Measurements from ENCODE around the gene SCN2B. TPM values are rescaled to one million over a fixed set of nuclear protein-coding genes. Genes with fewer than 3 reads are reported as not detected.
A peak's percentile ranks its signal among the peaks of the same experiment; 100 is the strongest.

Gene SCN2B
- total RNA-seq, 2 experiments from 2014 or later, result not detected

- peaks cover 78% of the 10 kb centered on the region for H3K4me1 Mint-ChIP-seq (ENCODE audit: low read depth)
- no peak overlapping the region for H3K4me3 Mint-ChIP-seq
- peak overlapping the region; percentile 63 for H3K27ac Mint-ChIP-seq
- CTCF ChIA-PET, result interaction anchor here (0.9 to 2.7 kb wide), 3 partner anchors 11 to 87 kb away, joined by 3 to 12 read pairs (median 4); no protein-coding TSS in a partner anchor
- intact Hi-C loops (cut with micrococcal nuclease), result no loop called here
- peaks cover 78% of the 10 kb centered on the region for H3K36me3 Mint-ChIP-seq
- POLR2A ChIA-PET, result interaction anchor here (1.0 kb wide), 1 partner anchor 24 kb away, joined by 3 read pairs; no protein-coding TSS in a partner anchor
- no peaks in the 10 kb centered on the region for H3K9me3 Mint-ChIP-seq
- no peaks in the 10 kb centered on the region for H3K27me3 Mint-ChIP-seq
- no peak for DNase-seq
Measured at GRCh38 chr11:118209033-118209432, 32.6 kb upstream of the SCN2B start.

- Mint-ChIP-seq H3K36me3 (peaks cover 59% of the 10 kb centered on the region), H3K27ac (no peak overlapping the region), H3K27me3 (no peaks in the 10 kb centered on the region), H3K9me3 (no peaks in the 10 kb centered on the region), H3K4me3 (peak overlapping the region; percentile 15), H3K4me1 (ENCODE audit: low read depth) (peaks cover 58% of the 10 kb centered on the region)
- ChIA-PET CTCF (interaction anchor here (2.7 kb wide), 1 partner anchor 9 kb away, joined by 12 read pairs; no protein-coding TSS in a partner anchor), POLR2A (interaction anchor here (0.9 kb wide), 1 partner anchor 17 kb away, joined by 4 read pairs; the partner anchor contains the start of gene JAML)
- intact Hi-C loops (cut with micrococcal nuclease), result no loop called here
- DNase-seq, result no peak
Measured at GRCh38 chr11:118207079-118207478, 30.6 kb upstream of the SCN2B start.

- no peak overlapping the region for H3K27ac Mint-ChIP-seq
- DNase-seq, result no peak
- H3K36me3 Mint-ChIP-seq, result peaks cover 53% of the 10 kb centered on the region
- intact Hi-C loops (cut with micrococcal nuclease), result loop anchor here (1.0 kb wide), 2 partner anchors 11 to 35 kb away; no protein-coding TSS in a partner anchor
- H3K9me3 Mint-ChIP-seq, result no peaks in the 10 kb centered on the region
- H3K4me3 Mint-ChIP-seq, result peak overlapping the region; percentile 22
- H3K27me3 Mint-ChIP-seq, result no peaks in the 10 kb centered on the region
- CTCF ChIA-PET, result interaction anchor here (0.8 kb wide), 1 partner anchor 16 kb away, joined by 3 read pairs; no protein-coding TSS in a partner anchor
- POLR2A ChIA-PET, result interaction anchor here (0.7 to 5.1 kb wide), 3 partner anchors 10 to 45 kb away, joined by 3 to 83 read pairs (median 4); partner anchors contain the start of gene JAML
- H3K4me1 Mint-ChIP-seq (ENCODE audit: low read depth), result peaks cover 53% of the 10 kb centered on the region
Measured at GRCh38 chr11:118206391-118207031, 30.1 kb upstream of the SCN2B start.

- Mint-ChIP-seq H3K27ac (no peak overlapping the region), H3K4me1 (ENCODE audit: low read depth) (peaks cover 48% of the 10 kb centered on the region), H3K36me3 (peaks cover 48% of the 10 kb centered on the region), H3K4me3 (peak overlapping the region; percentile 22), H3K9me3 (no peaks in the 10 kb centered on the region), H3K27me3 (no peaks in the 10 kb centered on the region)
- DNase-seq, result no peak
- ChIA-PET POLR2A (interaction anchor here (0.7 to 5.1 kb wide), 3 partner anchors 11 to 46 kb away, joined by 3 to 83 read pairs (median 4); partner anchors contain the start of gene JAML), CTCF (interaction anchor here (0.8 kb wide), 1 partner anchor 17 kb away, joined by 3 read pairs; no protein-coding TSS in a partner anchor)
- intact Hi-C loops (cut with micrococcal nuclease), result loop anchor here (1.0 kb wide), 2 partner anchors 12 to 36 kb away; no protein-coding TSS in a partner anchor
Measured at GRCh38 chr11:118205606-118206378, 29.4 kb upstream of the SCN2B start.

- CTCF ChIA-PET, result interaction anchor here (0.5 to 2.0 kb wide), 14 partner anchors 8 to 284 kb away, joined by 3 to 12 read pairs (median 6); partner anchors contain the start of gene JAML
- peak; percentile 83 for DNase-seq
- no peak overlapping the region for H3K4me3 Mint-ChIP-seq
- no peaks in the 10 kb centered on the region for H3K9me3 Mint-ChIP-seq
- peaks cover 42% of the 10 kb centered on the region for H3K4me1 Mint-ChIP-seq (ENCODE audit: low read depth)
- POLR2A ChIA-PET, result interaction anchor here (0.5 to 5.1 kb wide), 11 partner anchors 9 to 199 kb away, joined by 3 to 83 read pairs (median 6); partner anchors contain the start of genes JAML and MPZL3
- no peaks in the 10 kb centered on the region for H3K27me3 Mint-ChIP-seq
- H3K36me3 Mint-ChIP-seq, result peaks cover 47% of the 10 kb centered on the region
- H3K27ac Mint-ChIP-seq, result no peak overlapping the region
- intact Hi-C loops (cut with micrococcal nuclease), result loop anchor here (5.0 kb wide), 1 partner anchor 369 kb away; the partner anchor contains the start of gene ARCN1
Measured at GRCh38 chr11:118202599-118203422, 26.4 kb upstream of the SCN2B start.

GRCh38 chr11:118201966-118202365 is 25.5 kb upstream of the SCN2B start:
- no peak for DNase-seq
- ChIA-PET CTCF (interaction anchor here (0.6 to 2.0 kb wide), 11 partner anchors 9 to 137 kb away, joined by 3 to 12 read pairs (median 7); partner anchors contain the start of gene JAML), POLR2A (interaction anchor here (0.7 to 5.1 kb wide), 10 partner anchors 10 to 200 kb away, joined by 3 to 83 read pairs (median 6); partner anchors contain the start of genes JAML and MPZL3)
- no peaks in the 10 kb centered on the region for H3K9me3 Mint-ChIP-seq
- no peaks in the 10 kb centered on the region for H3K27me3 Mint-ChIP-seq
- peaks cover 46% of the 10 kb centered on the region for H3K36me3 Mint-ChIP-seq
- no peak overlapping the region for H3K27ac Mint-ChIP-seq
- H3K4me1 Mint-ChIP-seq (ENCODE audit: low read depth), result peaks cover 35% of the 10 kb centered on the region
- intact Hi-C loops (cut with micrococcal nuclease), result loop anchor here (1.0 to 5.0 kb wide), 6 partner anchors 15 to 370 kb away; partner anchors contain the start of gene ARCN1
- H3K4me3 Mint-ChIP-seq, result no peak overlapping the region

GRCh38 chr11:118200901-118201680 is 24.7 kb upstream of the SCN2B start:
- ChIA-PET POLR2A (interaction anchor here (0.8 to 5.1 kb wide), 9 partner anchors 11 to 201 kb away, joined by 3 to 83 read pairs (median 6); partner anchors contain the start of gene CD3E), CTCF (interaction anchor here (1.3 to 2.0 kb wide), 2 partner anchors 16 to 20 kb away, joined by 6 to 12 read pairs; no protein-coding TSS in a partner anchor)
- Mint-ChIP-seq H3K36me3 (peaks cover 47% of the 10 kb centered on the region), H3K27me3 (no peaks in the 10 kb centered on the region), H3K27ac (no peak overlapping the region), H3K4me3 (peak overlapping the region; percentile 42), H3K9me3 (no peaks in the 10 kb centered on the region), H3K4me1 (ENCODE audit: low read depth) (peaks cover 26% of the 10 kb centered on the region)
- intact Hi-C loops (cut with micrococcal nuclease), result loop anchor here (1.0 to 5.0 kb wide), 6 partner anchors 16 to 371 kb away; partner anchors contain the start of gene ARCN1
- peak; percentile 76 for DNase-seq

- intact Hi-C loops (cut with micrococcal nuclease), result loop anchor here (2.0 to 5.0 kb wide), 2 partner anchors 140 to 372 kb away; partner anchors contain the start of gene ARCN1
- DNase-seq, result no peak
- peak overlapping the region; percentile 42 for H3K4me3 Mint-ChIP-seq
- no peak overlapping the region for H3K27ac Mint-ChIP-seq
- H3K27me3 Mint-ChIP-seq, result no peaks in the 10 kb centered on the region
- no peaks in the 10 kb centered on the region for H3K9me3 Mint-ChIP-seq
- ChIA-PET CTCF (interaction anchor here (0.7 to 2.8 kb wide), 2 partner anchors 8 to 89 kb away, joined by 3 to 82 read pairs; no protein-coding TSS in a partner anchor), POLR2A (interaction anchor here (0.8 to 1.5 kb wide), 4 partner anchors 24 to 104 kb away, joined by 3 to 5 read pairs (median 4); partner anchors contain the start of gene CD3E)
- peaks cover 44% of the 10 kb centered on the region for H3K36me3 Mint-ChIP-seq
- peaks cover 20% of the 10 kb centered on the region for H3K4me1 Mint-ChIP-seq (ENCODE audit: low read depth)
Measured at GRCh38 chr11:118200497-118200896, 24.1 kb upstream of the SCN2B start.

GRCh38 chr11:118199135-118199534 is 22.7 kb upstream of the SCN2B start:
- ChIA-PET POLR2A (interaction anchor here (0.6 to 2.4 kb wide), 14 partner anchors 15 to 390 kb away, joined by 3 to 10 read pairs (median 3); partner anchors contain the start of gene JAML), CTCF (interaction anchor here (0.6 to 2.8 kb wide), 54 partner anchors 9 to 368 kb away, joined by 3 to 82 read pairs (median 5); partner anchors contain the start of genes CD3D, CD3E, JAML and MPZL3)
- peak overlapping the region; percentile 30 for H3K4me3 Mint-ChIP-seq
- H3K27me3 Mint-ChIP-seq, result no peaks in the 10 kb centered on the region
- H3K36me3 Mint-ChIP-seq, result peaks cover 51% of the 10 kb centered on the region
- no peaks in the 10 kb centered on the region for H3K9me3 Mint-ChIP-seq
- intact Hi-C loops (cut with micrococcal nuclease), result loop anchor here (2.0 kb wide), 1 partner anchor 290 kb away; no protein-coding TSS in a partner anchor
- DNase-seq, result no peak
- peaks cover 16% of the 10 kb centered on the region for H3K4me1 Mint-ChIP-seq (ENCODE audit: low read depth)
- peak overlapping the region; percentile 72 for H3K27ac Mint-ChIP-seq
